Skeletal muscle satellite cell (primary cell): ENCODE data around the gene PRF1.

ENCODE experiments used
- H3K27me3 ChIP-seq: 2 replicates; pipeline ENCODE4 v1.7.0; 2013; ENCODE audit warnings: low read length; ENCODE audit not compliant: control insufficient read depth, insufficient read depth
- H3K36me3 ChIP-seq: 2 replicates; pipeline ENCODE4 v1.7.0; 2013; ENCODE audit warnings: mild to moderate bottlenecking, control low read depth, low read length; ENCODE audit not compliant: insufficient read depth
- H3K4me1 ChIP-seq: 2 replicates; pipeline ENCODE4 v1.7.0; 2013; ENCODE audit warnings: low read length; ENCODE audit not compliant: control insufficient read depth, insufficient read depth
- H3K4me2 ChIP-seq: 2 replicates; pipeline ENCODE4 v1.7.0; 2013; ENCODE audit warnings: mild to moderate bottlenecking, low read length
- H3K4me3 ChIP-seq: 2 replicates; pipeline ENCODE4 v1.7.0; 2013; ENCODE audit warnings: low read length
- H3K9ac ChIP-seq: 2 replicates; pipeline ENCODE4 v1.7.0; 2013; ENCODE audit warnings: mild to moderate bottlenecking, low read depth, low read length, moderate library complexity
- H3K9me3 ChIP-seq: replicated peaks from 2 replicates; pipeline ENCODE4 v1.7.0; 2013; ENCODE audit warnings: mild to moderate bottlenecking, control low read depth, low read length

PRF1 gene

DNA sequence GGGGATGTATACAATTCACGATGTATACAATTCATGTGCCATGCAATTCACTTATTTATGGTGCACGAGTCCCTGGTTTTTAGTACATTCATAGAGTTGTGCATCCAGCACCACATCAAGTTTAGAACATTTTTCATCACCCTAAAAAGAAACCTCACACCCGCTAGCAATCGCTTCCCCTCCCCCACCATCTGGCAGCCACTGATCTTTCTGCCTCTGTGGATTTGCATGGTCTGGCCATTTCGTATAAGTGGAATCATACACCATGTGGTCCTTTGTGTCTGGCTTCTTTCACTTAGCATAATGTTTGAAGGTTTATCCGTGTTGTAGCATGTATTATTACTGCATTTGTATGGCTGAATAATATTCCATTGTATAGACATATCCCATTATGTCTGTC lies 52.1 kb downstream of the PRF1 start:
- no peak overlapping the region for H3K4me2 ChIP-seq
- H3K36me3 ChIP-seq = no peaks in the 10 kb centered on the region
- no peak overlapping the region for H3K9ac ChIP-seq
- H3K4me3 ChIP-seq = no peak overlapping the region
- no peaks in the 10 kb centered on the region for H3K4me1 ChIP-seq
- peaks cover 9% of the 10 kb centered on the region for H3K27me3 ChIP-seq
- no peaks in the 10 kb centered on the region for H3K9me3 ChIP-seq

DNA sequence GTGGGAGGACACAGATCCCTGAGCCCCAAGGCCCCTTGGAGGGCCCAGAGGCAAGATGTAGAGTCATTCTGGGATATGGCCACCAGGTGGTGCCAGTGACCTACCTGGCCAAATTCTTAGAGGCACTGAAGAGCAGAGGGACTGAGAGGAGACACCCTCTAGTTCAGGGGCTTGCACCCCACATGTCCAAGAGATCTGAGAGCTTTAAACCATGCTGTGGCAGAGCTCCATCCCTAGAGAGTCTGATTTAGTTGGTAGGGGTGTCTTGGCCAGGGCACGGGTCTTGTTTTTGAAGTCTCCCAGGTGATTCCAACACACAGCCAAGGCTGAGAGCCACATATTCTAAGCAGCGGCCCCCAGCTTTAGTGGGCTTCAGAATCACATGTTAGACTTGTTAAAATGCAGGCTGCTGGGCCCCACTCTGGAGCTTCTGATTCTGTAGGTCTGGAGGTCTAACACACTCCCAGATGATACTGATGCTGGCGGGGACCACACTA lies 52.5 kb downstream of the PRF1 start:
- Histone ChIP-seq H3K9me3 (no peaks in the 10 kb centered on the region), H3K9ac (no peak overlapping the region), H3K36me3 (no peaks in the 10 kb centered on the region), H3K4me3 (no peak overlapping the region), H3K4me2 (no peak overlapping the region), H3K27me3 (peaks cover 9% of the 10 kb centered on the region), H3K4me1 (no peaks in the 10 kb centered on the region)

DNA sequence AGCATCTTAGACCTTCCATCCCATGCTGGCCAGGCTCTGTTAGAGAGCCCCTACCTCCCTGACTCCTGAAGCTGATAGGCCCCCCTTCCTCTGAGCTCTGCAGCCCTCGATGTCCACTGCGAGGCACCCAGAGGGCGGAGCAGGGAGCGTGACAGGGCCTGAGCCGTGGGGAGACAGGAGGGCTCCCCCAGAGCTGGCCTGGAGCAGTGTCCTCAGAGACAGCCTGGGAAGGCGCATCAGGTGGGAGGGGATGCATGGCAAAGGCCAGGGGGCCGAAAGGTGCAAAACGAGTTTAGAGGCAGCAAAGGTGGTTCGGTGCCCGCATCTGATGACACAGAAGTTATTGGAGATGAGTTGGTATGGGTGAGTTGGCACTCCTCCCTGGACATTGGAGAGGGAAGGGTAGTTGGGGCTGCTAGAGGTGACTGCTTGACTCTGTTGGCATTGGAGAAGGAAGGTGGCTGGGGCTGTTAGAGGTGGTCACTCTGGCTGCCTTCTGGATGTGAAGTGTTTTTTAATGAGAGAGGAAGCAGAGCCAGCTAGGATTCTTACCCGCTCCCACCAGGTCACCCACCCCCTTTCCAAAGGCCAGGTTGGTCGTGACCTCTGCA lies 53.1 kb downstream of the PRF1 start:
- Histone ChIP-seq H3K4me2 (no peak overlapping the region), H3K36me3 (no peaks in the 10 kb centered on the region), H3K4me3 (no peak overlapping the region), H3K9ac (no peak overlapping the region), H3K4me1 (no peaks in the 10 kb centered on the region), H3K9me3 (no peaks in the 10 kb centered on the region), H3K27me3 (peaks cover 12% of the 10 kb centered on the region)
